ENCODE data around the gene CENPK.
"Not testable (repeated sequence)": the region's sequence is repeated elsewhere in the genome, so short reads cannot be mapped to it uniquely, and the experiment has no call there.

The CENPK gene

GRCh38 chr5:65562731-65563701, at the start of gene CENPK, which contains the start of gene PPWD1:
TSS of gene CENPK (minus strand) at chr5:65563168. CDS start at chr5:65554907, 8,261 bp downstream.
TSS of gene PPWD1 (plus strand) at chr5:65563296. CDS start at chr5:65563311, 15 bp downstream.
- peak; percentile 66 for DNase-seq

GRCh38 chr5:65612298-65612907, 49.4 kb upstream of the CENPK start:
- no peak for DNase-seq

- no peak for DNase-seq
Observed at GRCh38 chr5:65611524-65611923, 48.6 kb upstream of the CENPK start.

GRCh38 chr5:65601761-65602160, 38.8 kb upstream of the CENPK start:
- DNase-seq: not testable (repeated sequence)

GRCh38 chr5:65588694-65589093, 25.7 kb upstream of the CENPK start:
- no peak for DNase-seq

GRCh38 chr5:65577141-65577540, 14.2 kb upstream of the CENPK start:
- no peak for DNase-seq

GRCh38 chr5:65570598-65571226, 7.7 kb upstream of the CENPK start:
- no peak for DNase-seq

- DNase-seq: no peak
Observed at GRCh38 chr5:65566505-65566904, 3.5 kb upstream of the CENPK start.

- no peak for DNase-seq
Observed at GRCh38 chr5:65563777-65564176, 809 bp upstream of the CENPK start.

GRCh38 chr5:65556718-65557117, 6.2 kb downstream of the CENPK start:
- DNase-seq: no peak

GRCh38 chr5:65556181-65556580, 6.8 kb downstream of the CENPK start:
- no peak for DNase-seq

GRCh38 chr5:65555287-65555686, 7.7 kb downstream of the CENPK start:
- DNase-seq: no peak

- DNase-seq: no peak
Observed at GRCh38 chr5:65553941-65554340, 9.0 kb downstream of the CENPK start.

GRCh38 chr5:65548281-65548680, 14.7 kb downstream of the CENPK start:
- DNase-seq: no peak

GRCh38 chr5:65546141-65546540, 16.8 kb downstream of the CENPK start:
- DNase-seq: no peak

GRCh38 chr5:65544473-65544872, 18.5 kb downstream of the CENPK start:
- DNase-seq: no peak

GRCh38 chr5:65539827-65540226, 23.1 kb downstream of the CENPK start:
- no peak for DNase-seq

GRCh38 chr5:65535529-65535987, 27.4 kb downstream of the CENPK start:
- DNase-seq: no peak

GRCh38 chr5:65530904-65531303, 32.1 kb downstream of the CENPK start:
- no peak for DNase-seq

GRCh38 chr5:65525726-65526125, 37.2 kb downstream of the CENPK start:
- no peak for DNase-seq

- no peak for DNase-seq
Observed at GRCh38 chr5:65512170-65512937, 50.6 kb downstream of the CENPK start.

- no peak for DNase-seq
Observed at GRCh38 chr5:65508978-65509377, 54.0 kb downstream of the CENPK start.

GRCh38 chr5:65506961-65507360, 56.0 kb downstream of the CENPK start:
- no peak for DNase-seq

All from NCI-H1417 treated with DMSO at 0.1 percent for 48 hours (cell line).